ENCODE measurements around the gene ZNF654. TPM values are rescaled to one million over a fixed set of nuclear protein-coding genes. Genes with fewer than 3 reads are reported as not detected.

The ZNF654 gene
- total RNA-seq, 2 experiments from 2014 or later = 5.6 to 18.5 TPM

GRCh38 chr3:88025001-88025552 lies 34.0 kb upstream of the ZNF654 start:
- Histone ChIP-seq H2AFZ (ENCODE audit: low read length) (no peak overlapping the region), H4K20me1 (ENCODE audit: insufficient read depth, low read length) (no peaks in the 10 kb centered on the region), H3K79me2 (ENCODE audit: insufficient read depth, low read depth, low read length) (no peaks in the 10 kb centered on the region), H3K27ac (ENCODE audit: low read depth, low read length, poor library complexity, severe bottlenecking) (no peak overlapping the region), H3K9me2 (ENCODE audit: insufficient read depth, low read length) (no peaks in the 10 kb centered on the region), H3K4me2 (ENCODE audit: low read length) (no peak overlapping the region), H3K9me3 (ENCODE audit: low read length) (no peaks in the 10 kb centered on the region), H3K36me3 (ENCODE audit: insufficient read depth, low read length) (no peaks in the 10 kb centered on the region), H3K4me1 (ENCODE audit: insufficient read depth, low read length, poor library complexity, severe bottlenecking) (no peaks in the 10 kb centered on the region), H3K4me3 (ENCODE audit: low read depth, low read length, poor library complexity, severe bottlenecking) (no peak overlapping the region)
- TF ChIP-seq EZH2phosphoT487 (IDR thresholded peaks at IDR 0.05; ENCODE audit: borderline replicate concordance, low read depth, low read length) (no peak), CTCF (conservative IDR thresholded peaks at IDR 0.05; ENCODE audit: low read length) (no peak)
- intact Hi-C loops (cut with micrococcal nuclease; ENCODE audit: unreplicated experiment) = no loop called here
- no peak for DNase-seq (ENCODE audit: low spot score)
- POLR2A ChIA-PET = no interaction called here
- CTCF ChIA-PET (ENCODE audit: unreplicated experiment) = no interaction called here
- no TSS peak for BruUV-seq (replicated peaks)

GRCh38 chr3:88028876-88029275 lies 30.2 kb upstream of the ZNF654 start:
- H3K4me2 ChIP-seq (ENCODE audit: low read length) = no peak overlapping the region
- no peaks in the 10 kb centered on the region for H4K20me1 ChIP-seq (ENCODE audit: insufficient read depth, low read length)
- no peak overlapping the region for H3K27ac ChIP-seq (ENCODE audit: low read depth, low read length, poor library complexity, severe bottlenecking)
- ChIA-PET POLR2A (interaction anchor here (0.7 to 1.5 kb wide), 3 partner anchors 30 to 123 kb away, joined by 3 to 5 read pairs (median 3); partner anchors contain the start of gene CGGBP1), CTCF (ENCODE audit: unreplicated experiment) (no interaction called here)
- no peak for DNase-seq (ENCODE audit: low spot score)
- no peak overlapping the region for H3K4me3 ChIP-seq (ENCODE audit: low read depth, low read length, poor library complexity, severe bottlenecking)
- no peaks in the 10 kb centered on the region for H3K9me3 ChIP-seq (ENCODE audit: low read length)
- no peaks in the 10 kb centered on the region for H3K9me2 ChIP-seq (ENCODE audit: insufficient read depth, low read length)
- no TSS peak for BruUV-seq (replicated peaks)
- TF ChIP-seq CTCF (conservative IDR thresholded peaks at IDR 0.05; ENCODE audit: low read length) (no peak), EZH2phosphoT487 (IDR thresholded peaks at IDR 0.05; ENCODE audit: borderline replicate concordance, low read depth, low read length) (no peak)
- H3K79me2 ChIP-seq (ENCODE audit: insufficient read depth, low read depth, low read length) = no peaks in the 10 kb centered on the region
- H2AFZ ChIP-seq (ENCODE audit: low read length) = no peak overlapping the region
- intact Hi-C loops (cut with micrococcal nuclease; ENCODE audit: unreplicated experiment) = no loop called here
- H3K36me3 ChIP-seq (ENCODE audit: insufficient read depth, low read length) = no peaks in the 10 kb centered on the region
- H3K4me1 ChIP-seq (ENCODE audit: insufficient read depth, low read length, poor library complexity, severe bottlenecking) = peaks cover 19% of the 10 kb centered on the region

GRCh38 chr3:88030210-88030609 lies 28.8 kb upstream of the ZNF654 start:
- CTCF ChIA-PET (ENCODE audit: unreplicated experiment) = no interaction called here
- no peak for TF ChIP-seq CTCF (conservative IDR thresholded peaks at IDR 0.05; ENCODE audit: low read length)
- no peak for TF ChIP-seq EZH2phosphoT487 (IDR thresholded peaks at IDR 0.05; ENCODE audit: borderline replicate concordance, low read depth, low read length)
- no TSS peak for BruUV-seq (replicated peaks)
- no peaks in the 10 kb centered on the region for H4K20me1 ChIP-seq (ENCODE audit: insufficient read depth, low read length)
- POLR2A ChIA-PET = interaction anchor here (0.5 to 1.5 kb wide), 4 partner anchors 13 to 121 kb away, joined by 3 to 5 read pairs (median 4); no protein-coding TSS in a partner anchor
- intact Hi-C loops (cut with micrococcal nuclease; ENCODE audit: unreplicated experiment) = no loop called here
- peak overlapping the region; percentile 19 for H3K4me3 ChIP-seq (ENCODE audit: low read depth, low read length, poor library complexity, severe bottlenecking)
- DNase-seq (ENCODE audit: low spot score) = no peak
- H3K79me2 ChIP-seq (ENCODE audit: insufficient read depth, low read depth, low read length) = no peaks in the 10 kb centered on the region
- no peaks in the 10 kb centered on the region for H3K9me3 ChIP-seq (ENCODE audit: low read length)
- H3K4me1 ChIP-seq (ENCODE audit: insufficient read depth, low read length, poor library complexity, severe bottlenecking) = peaks cover 19% of the 10 kb centered on the region
- H2AFZ ChIP-seq (ENCODE audit: low read length) = peak overlapping the region; percentile 88
- H3K4me2 ChIP-seq (ENCODE audit: low read length) = peak overlapping the region; percentile 57
- no peaks in the 10 kb centered on the region for H3K36me3 ChIP-seq (ENCODE audit: insufficient read depth, low read length)
- no peaks in the 10 kb centered on the region for H3K9me2 ChIP-seq (ENCODE audit: insufficient read depth, low read length)
- H3K27ac ChIP-seq (ENCODE audit: low read depth, low read length, poor library complexity, severe bottlenecking) = no peak overlapping the region

All from OCI-LY7 (cell line).